GM23338 (cell line): ENCODE measurements around the gene GPR25. TPM values are rescaled to one million over a fixed set of nuclear protein-coding genes. Genes with fewer than 3 reads are reported as not detected.

Source experiments
- ATAC-seq: fragments of 200-7000 bp; cut with Tn5 transposase; 3 replicates; pipeline ENCODE4 v1.9.1; 2020
- DNase-seq: peaks from one replicate; pipeline ENCODE4 v3.0.0-alpha.2; 2015; ENCODE audit warnings: low spot score
- H2AFZ ChIP-seq: fragments of 200-600 bp; sonication (generic); 2 replicates; pipeline ENCODE4 v1.8.0; 2016; ENCODE audit warnings: antibody characterized with exemption, mild to moderate bottlenecking, moderate library complexity
- H3F3A ChIP-seq: fragments of 200-600 bp; sonication (generic); replicated peaks from 2 replicates; pipeline ENCODE4 v1.8.0; 2017; ENCODE audit warnings: antibody characterized with exemption, mixed run types, low read depth
- H3K27ac ChIP-seq: fragments of 200-600 bp; sonication (generic); 2 replicates; pipeline ENCODE4 v1.6.1; 2016; ENCODE audit warnings: low read depth
- H3K27me3 ChIP-seq: fragments of 200-600 bp; sonication (generic); 2 replicates; pipeline ENCODE4 v1.8.0; 2016; ENCODE audit warnings: mild to moderate bottlenecking, mixed run types, moderate library complexity; ENCODE audit not compliant: insufficient read depth
- H3K36me3 ChIP-seq: fragments of 200-600 bp; sonication (generic); 2 replicates; pipeline ENCODE4 v1.8.0; 2016; ENCODE audit warnings: mild to moderate bottlenecking; ENCODE audit not compliant: insufficient read depth
- H3K4me1 ChIP-seq: fragments of 200-600 bp; sonication (generic); 2 replicates; pipeline ENCODE4 v1.8.0; 2016; ENCODE audit warnings: mild to moderate bottlenecking, moderate library complexity; ENCODE audit not compliant: insufficient read depth
- H3K4me2 ChIP-seq: fragments of 200-600 bp; sonication (generic); 2 replicates; pipeline ENCODE4 v1.7.1; 2017; ENCODE audit warnings: mixed run types
- H3K4me3 ChIP-seq: fragments of 200-600 bp; sonication (generic); 2 replicates; pipeline ENCODE4 v1.6.1; 2016; ENCODE audit warnings: mixed run types
- H3K79me2 ChIP-seq: fragments of 200-600 bp; sonication (generic); replicated peaks from 2 replicates; pipeline ENCODE4 v1.8.0; 2017; ENCODE audit warnings: mild to moderate bottlenecking; ENCODE audit not compliant: insufficient read depth
- H3K9me2 ChIP-seq: fragments of 200-600 bp; sonication (generic); 2 replicates; pipeline ENCODE4 v1.8.0; 2017; ENCODE audit not compliant: insufficient read depth
- H4K20me1 ChIP-seq: fragments of 200-600 bp; sonication (generic); replicated peaks from 2 replicates; pipeline ENCODE4 v1.8.0; 2017; ENCODE audit warnings: mild to moderate bottlenecking; ENCODE audit not compliant: insufficient read depth
- H3K27ac Mint-ChIP-seq: 2 replicates; pipeline ENCODE4 v1.8.0; 2020; ENCODE audit warnings: inconsistent platforms, mild to moderate bottlenecking, moderate library complexity, mixed read lengths
- H3K27me3 Mint-ChIP-seq: 3 replicates; pipeline ENCODE4 v1.8.0; 2022; ENCODE audit warnings: low read depth, mild to moderate bottlenecking, moderate library complexity, mixed read lengths, inconsistent platforms; ENCODE audit not compliant: insufficient read depth, poor library complexity
- H3K36me3 Mint-ChIP-seq: 3 replicates; pipeline ENCODE4 v1.8.0; 2021; ENCODE audit warnings: low read depth, mild to moderate bottlenecking, inconsistent platforms, moderate library complexity, mixed read lengths
- H3K4me1 Mint-ChIP-seq: 3 replicates; pipeline ENCODE4 v1.8.0; 2020; ENCODE audit warnings: mild to moderate bottlenecking, inconsistent platforms, mixed read lengths
- H3K4me3 Mint-ChIP-seq: 3 replicates; pipeline ENCODE4 v1.8.0; 2021; ENCODE audit warnings: moderate library complexity, mild to moderate bottlenecking, inconsistent platforms, mixed read lengths
- H3K9me3 Mint-ChIP-seq: 3 replicates; pipeline ENCODE4 v1.8.0; 2020; ENCODE audit warnings: moderate library complexity, mild to moderate bottlenecking, inconsistent platforms, mixed read lengths
- CREB1 ChIP-seq: fragments of 250-450 bp; sonication (Bioruptor Pico); IDR thresholded peaks from 2 replicates; pipeline ENCODE4 v1.5.0; 2020; ENCODE audit warnings: low read depth, mild to moderate bottlenecking, moderate library complexity
- CTCF ChIP-seq, 2 experiments: fragments of 200-600 bp in 1 of 2; sonication (generic) in 1 of 2; conservative IDR thresholded peaks; 2 replicates each; pipeline versions ENCODE4 v1.5.1 to v1.6.1; 2016 to 2017; ENCODE audit warnings: antibody characterized with exemption in 2 of 2, low read depth in 2 of 2, mild to moderate bottlenecking in 2 of 2, moderate library complexity in 1 of 2
- ETS1 ChIP-seq: IDR thresholded peaks from 2 replicates; pipeline ENCODE4 v1.6.1; 2016; ENCODE audit warnings: antibody characterized with exemption
- EZH2 ChIP-seq: fragments of 200-600 bp; sonication (generic); IDR thresholded peaks from one replicate; pipeline ENCODE4 v1.8.0; 2017; ENCODE audit warnings: antibody characterized with exemption, mild to moderate bottlenecking, low read depth; ENCODE audit not compliant: unreplicated experiment
- EZH2phosphoT487 ChIP-seq: fragments of 200-600 bp; sonication (generic); IDR thresholded peaks from one replicate; pipeline ENCODE4 v1.8.1; 2018; ENCODE audit warnings: antibody characterized with exemption; ENCODE audit not compliant: unreplicated experiment
- JUNB ChIP-seq: IDR thresholded peaks from one replicate; pipeline ENCODE4 v1.6.1; 2016; ENCODE audit warnings: antibody characterized with exemption; ENCODE audit not compliant: unreplicated experiment
- NANOG ChIP-seq: IDR thresholded peaks from 2 replicates; pipeline ENCODE4 v1.6.1; 2016; ENCODE audit warnings: antibody characterized with exemption, borderline replicate concordance
- POLR2AphosphoS5 ChIP-seq: IDR thresholded peaks from 2 replicates; pipeline ENCODE4 v1.6.1; 2016; ENCODE audit warnings: antibody characterized with exemption, low read depth
- STAT1 ChIP-seq: IDR thresholded peaks from one replicate; pipeline ENCODE4 v1.6.1; 2016; ENCODE audit warnings: antibody characterized with exemption; ENCODE audit not compliant: unreplicated experiment
- ZNF114 ChIP-seq: fragments of 250-450 bp; sonication (Bioruptor Pico); IDR thresholded peaks from 2 replicates; pipeline ENCODE4 v1.5.0; 2020; ENCODE audit warnings: mild to moderate bottlenecking, moderate library complexity
- ZNF331 ChIP-seq: fragments of 250-450 bp; sonication (Bioruptor Pico); IDR thresholded peaks from 2 replicates; pipeline ENCODE4 v1.5.0; 2020; ENCODE audit warnings: low read depth, mild to moderate bottlenecking, moderate library complexity
- ZNF462 ChIP-seq: fragments of 250-450 bp; sonication (Bioruptor Pico); IDR thresholded peaks from 2 replicates; pipeline ENCODE4 v1.5.0; 2020; ENCODE audit warnings: mild to moderate bottlenecking, moderate library complexity
- polyA plus RNA-seq: library from polyadenylated mRNA; unstranded; fragments of >200 nt; fragmentation: Nextera tagmentation; extraction: Ambion mirVana; gene quantifications from 2 replicates; pipeline ENCODE4 v1.2.1, GENCODE V29; 2016
- total RNA-seq: library from RNA; depleted of rRNA; stranded (reverse); fragments of >200 nt; shearing (Covaris generic); gene quantifications from 2 replicates; pipeline ENCODE4 v1.2.3, GENCODE V29; 2014
- TF ChIP-seq, protein P1 (sequence below): IDR thresholded peaks from one replicate; pipeline ENCODE4 v1.6.1; 2018; ENCODE audit warnings: antibody characterized with exemption; ENCODE audit not compliant: unreplicated experiment

GPR25 gene
- total and polyA plus RNA-seq, 2 experiments from 2014 or later: not detected

DNA sequence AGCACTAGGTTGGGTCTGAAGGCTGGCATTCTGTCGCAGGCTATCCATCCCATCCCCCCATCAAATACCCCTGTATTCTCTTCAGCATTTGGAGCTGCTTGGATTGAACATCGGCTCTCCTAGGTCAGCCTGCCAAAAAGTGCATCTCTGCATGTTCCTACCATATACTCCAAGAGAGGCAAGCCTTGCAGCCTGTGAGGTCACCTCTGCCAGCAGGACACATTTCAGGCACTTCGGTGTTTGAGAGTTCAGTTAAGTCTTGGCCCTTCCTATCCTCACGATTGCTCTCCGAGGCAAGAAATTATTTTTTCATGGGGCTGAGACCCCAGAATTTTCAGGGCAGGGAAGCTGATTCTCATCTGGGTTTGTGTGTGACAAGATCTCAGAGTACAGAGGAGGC is 2.6 kb downstream of the GPR25 start:
- no peak for DNase-seq
- H4K20me1 ChIP-seq: no peaks in the 10 kb centered on the region
- TF ChIP-seq, protein P1, sequence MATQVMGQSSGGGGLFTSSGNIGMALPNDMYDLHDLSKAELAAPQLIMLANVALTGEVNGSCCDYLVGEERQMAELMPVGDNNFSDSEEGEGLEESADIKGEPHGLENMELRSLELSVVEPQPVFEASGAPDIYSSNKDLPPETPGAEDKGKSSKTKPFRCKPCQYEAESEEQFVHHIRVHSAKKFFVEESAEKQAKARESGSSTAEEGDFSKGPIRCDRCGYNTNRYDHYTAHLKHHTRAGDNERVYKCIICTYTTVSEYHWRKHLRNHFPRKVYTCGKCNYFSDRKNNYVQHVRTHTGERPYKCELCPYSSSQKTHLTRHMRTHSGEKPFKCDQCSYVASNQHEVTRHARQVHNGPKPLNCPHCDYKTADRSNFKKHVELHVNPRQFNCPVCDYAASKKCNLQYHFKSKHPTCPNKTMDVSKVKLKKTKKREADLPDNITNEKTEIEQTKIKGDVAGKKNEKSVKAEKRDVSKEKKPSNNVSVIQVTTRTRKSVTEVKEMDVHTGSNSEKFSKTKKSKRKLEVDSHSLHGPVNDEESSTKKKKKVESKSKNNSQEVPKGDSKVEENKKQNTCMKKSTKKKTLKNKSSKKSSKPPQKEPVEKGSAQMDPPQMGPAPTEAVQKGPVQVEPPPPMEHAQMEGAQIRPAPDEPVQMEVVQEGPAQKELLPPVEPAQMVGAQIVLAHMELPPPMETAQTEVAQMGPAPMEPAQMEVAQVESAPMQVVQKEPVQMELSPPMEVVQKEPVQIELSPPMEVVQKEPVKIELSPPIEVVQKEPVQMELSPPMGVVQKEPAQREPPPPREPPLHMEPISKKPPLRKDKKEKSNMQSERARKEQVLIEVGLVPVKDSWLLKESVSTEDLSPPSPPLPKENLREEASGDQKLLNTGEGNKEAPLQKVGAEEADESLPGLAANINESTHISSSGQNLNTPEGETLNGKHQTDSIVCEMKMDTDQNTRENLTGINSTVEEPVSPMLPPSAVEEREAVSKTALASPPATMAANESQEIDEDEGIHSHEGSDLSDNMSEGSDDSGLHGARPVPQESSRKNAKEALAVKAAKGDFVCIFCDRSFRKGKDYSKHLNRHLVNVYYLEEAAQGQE: no peak
- TF ChIP-seq ZNF462 (no peak), EZH2phosphoT487 (no peak), ZNF331 (no peak), ETS1 (no peak), EZH2 (no peak), STAT1 (no peak), POLR2AphosphoS5 (no peak), ZNF114 (CRISPR knock-in tag) (no peak), CTCF (conservative IDR thresholded peaks at IDR 0.05; ENCODE audit: low read depth in 2 of 2) (no peak), JUNB (no peak), CREB1 (CRISPR knock-in tag) (no peak), NANOG (no peak)
- H3K27ac ChIP-seq: no peak overlapping the region
- Mint-ChIP-seq H3K27ac (no peak overlapping the region), H3K27me3 (peaks cover 9% of the 10 kb centered on the region), H3K9me3 (no peaks in the 10 kb centered on the region), H3K4me3 (no peak overlapping the region), H3K36me3 (no peaks in the 10 kb centered on the region; the same call in 2 of the 3 replicates), H3K4me1 (peaks cover 20% of the 10 kb centered on the region)
- peaks cover 5% of the 10 kb centered on the region for H3K4me1 ChIP-seq
- H3K9me2 ChIP-seq: no peaks in the 10 kb centered on the region
- H2AFZ ChIP-seq: peak overlapping the region; percentile 85
- H3K4me3 ChIP-seq: no peak overlapping the region
- peaks cover 18% of the 10 kb centered on the region; the same call in 1 of the 2 replicates for H3K27me3 ChIP-seq
- no peaks in the 10 kb centered on the region for H3K79me2 ChIP-seq
- no peak for ATAC-seq
- H3K36me3 ChIP-seq: no peaks in the 10 kb centered on the region
- 0 out of 2 replicates have a peak, but pooled peaks cover 2% of the 10 kb centered on the region for H3F3A ChIP-seq
- H3K4me2 ChIP-seq: no peak overlapping the region
